ENCODE measurements around the gene ZNF467.

Gene ZNF467

DNA sequence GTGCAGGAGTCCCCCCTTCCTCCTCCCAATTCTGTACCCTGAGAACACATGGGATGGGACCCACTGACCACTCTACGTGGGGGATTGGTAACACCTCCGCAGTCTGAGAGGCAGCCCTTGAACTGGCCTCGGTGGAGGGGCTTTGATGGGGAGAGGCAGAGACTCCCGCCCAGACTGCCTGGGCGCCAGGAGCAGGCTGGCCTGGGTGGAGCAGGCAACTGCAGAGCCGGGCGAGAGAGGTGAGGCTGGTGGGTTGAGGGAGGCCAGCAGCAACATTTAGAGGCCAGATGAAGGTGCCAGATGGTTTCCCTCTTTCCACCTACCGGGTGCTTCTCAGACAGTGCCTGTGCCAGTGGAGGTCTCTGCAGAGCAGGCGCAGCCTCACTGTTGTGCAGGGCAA, 30.7 kb upstream of the ZNF467 start:
- no peak for DNase-seq

DNA sequence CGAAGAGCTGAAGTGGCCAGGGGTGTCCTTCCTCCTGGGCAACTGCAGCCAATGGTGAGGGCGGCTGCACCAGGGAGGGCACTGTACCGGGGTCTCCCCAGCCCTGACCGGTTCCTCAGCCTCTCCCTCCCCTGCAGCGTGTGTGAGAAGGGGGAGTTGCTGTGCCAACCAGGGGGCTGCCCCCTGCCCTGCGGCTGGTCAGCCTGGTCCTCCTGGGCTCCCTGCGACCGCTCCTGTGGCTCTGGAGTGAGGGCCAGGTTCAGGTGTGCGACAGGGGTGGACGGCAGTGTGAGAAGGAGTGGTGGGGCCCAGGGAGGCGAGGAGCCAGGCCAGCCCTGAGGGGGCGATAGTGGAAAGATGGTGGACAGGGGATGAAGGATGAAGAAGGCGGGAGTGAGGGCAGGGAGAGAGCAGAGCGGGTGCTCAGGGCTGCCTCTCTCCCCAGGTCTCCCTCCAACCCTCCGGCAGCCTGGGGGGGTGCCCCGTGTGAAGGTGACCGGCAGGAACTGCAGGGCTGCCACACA, 30.2 kb upstream of the ZNF467 start:
- DNase-seq: no peak

DNA sequence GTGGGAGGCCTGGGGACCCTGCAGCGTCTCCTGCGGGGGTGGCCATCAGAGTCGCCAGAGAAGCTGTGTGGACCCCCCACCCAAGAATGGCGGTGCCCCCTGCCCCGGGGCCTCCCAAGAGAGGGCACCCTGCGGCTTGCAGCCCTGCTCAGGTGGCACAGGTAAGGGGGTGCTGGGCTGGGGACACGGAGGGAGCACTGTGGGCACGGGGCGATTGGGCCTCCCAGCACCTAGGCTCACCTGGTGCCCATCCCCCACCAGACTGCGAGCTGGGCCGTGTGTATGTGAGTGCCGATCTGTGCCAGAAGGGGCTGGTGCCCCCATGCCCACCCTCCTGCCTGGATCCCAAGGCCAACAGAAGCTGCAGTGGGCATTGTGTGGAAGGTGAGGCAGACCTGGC, 29.6 kb upstream of the ZNF467 start:
- no peak for DNase-seq

DNA sequence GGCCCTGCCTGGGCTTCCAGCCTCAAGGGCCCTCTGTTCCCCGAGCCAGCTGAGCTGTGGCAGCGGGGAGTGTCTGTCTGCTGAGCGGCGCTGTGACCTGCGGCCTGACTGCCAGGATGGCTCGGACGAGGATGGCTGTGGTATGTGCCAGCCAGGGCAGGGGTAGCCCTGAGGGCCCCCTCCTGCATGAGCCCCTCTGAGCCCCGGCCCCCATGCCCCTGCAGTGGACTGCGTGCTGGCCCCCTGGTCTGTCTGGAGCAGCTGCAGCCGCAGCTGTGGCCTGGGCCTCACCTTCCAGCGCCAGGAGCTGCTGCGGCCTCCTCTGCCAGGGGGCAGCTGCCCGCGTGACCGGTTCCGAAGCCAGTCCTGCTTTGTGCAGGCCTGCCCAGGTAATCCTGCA, 28.4 kb upstream of the ZNF467 start:
- no peak for DNase-seq

DNA sequence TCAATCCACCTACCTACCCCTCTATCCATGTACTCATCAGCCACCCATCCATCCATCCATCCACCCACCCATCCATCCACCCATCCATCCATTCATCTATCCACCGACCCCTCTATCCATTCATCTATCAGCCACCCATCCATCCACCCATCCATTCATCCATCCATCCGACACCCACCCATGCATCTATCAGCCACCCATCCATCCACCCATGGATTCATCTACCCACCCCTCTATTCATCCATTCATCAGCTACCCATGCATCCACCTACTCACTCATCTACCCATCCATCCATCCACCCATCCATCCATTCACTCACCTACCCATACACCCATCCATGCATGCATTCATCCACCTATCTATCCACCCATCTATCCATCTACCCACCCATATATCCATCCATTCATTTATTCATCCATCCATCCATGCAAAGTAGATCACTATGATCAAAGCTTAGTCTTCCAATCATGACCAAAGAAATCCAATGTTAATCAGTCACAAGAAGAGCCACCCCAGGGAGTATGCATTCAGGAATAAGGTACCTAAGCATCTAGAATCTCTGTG, 27.7 kb upstream of the ZNF467 start:
- no peak for DNase-seq

DNA sequence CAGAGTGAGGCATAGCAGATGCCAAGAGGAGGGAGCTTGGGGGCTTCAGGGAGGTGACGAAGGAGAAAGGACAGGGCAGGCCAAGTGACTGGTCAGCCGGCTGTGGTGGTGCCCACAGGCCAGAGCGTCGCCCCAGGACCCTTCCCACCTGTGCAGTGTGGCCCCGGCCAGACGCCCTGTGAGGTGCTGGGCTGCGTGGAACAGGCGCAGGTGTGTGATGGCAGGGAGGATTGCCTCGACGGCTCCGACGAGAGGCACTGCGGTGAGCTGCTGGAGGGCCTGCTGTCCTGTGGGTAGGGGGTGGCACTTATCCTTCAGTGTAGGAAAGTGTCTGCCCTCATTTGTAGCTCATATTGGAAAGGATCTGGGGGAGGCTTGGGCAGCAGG, 26.8 kb upstream of the ZNF467 start:
- no peak for DNase-seq

DNA sequence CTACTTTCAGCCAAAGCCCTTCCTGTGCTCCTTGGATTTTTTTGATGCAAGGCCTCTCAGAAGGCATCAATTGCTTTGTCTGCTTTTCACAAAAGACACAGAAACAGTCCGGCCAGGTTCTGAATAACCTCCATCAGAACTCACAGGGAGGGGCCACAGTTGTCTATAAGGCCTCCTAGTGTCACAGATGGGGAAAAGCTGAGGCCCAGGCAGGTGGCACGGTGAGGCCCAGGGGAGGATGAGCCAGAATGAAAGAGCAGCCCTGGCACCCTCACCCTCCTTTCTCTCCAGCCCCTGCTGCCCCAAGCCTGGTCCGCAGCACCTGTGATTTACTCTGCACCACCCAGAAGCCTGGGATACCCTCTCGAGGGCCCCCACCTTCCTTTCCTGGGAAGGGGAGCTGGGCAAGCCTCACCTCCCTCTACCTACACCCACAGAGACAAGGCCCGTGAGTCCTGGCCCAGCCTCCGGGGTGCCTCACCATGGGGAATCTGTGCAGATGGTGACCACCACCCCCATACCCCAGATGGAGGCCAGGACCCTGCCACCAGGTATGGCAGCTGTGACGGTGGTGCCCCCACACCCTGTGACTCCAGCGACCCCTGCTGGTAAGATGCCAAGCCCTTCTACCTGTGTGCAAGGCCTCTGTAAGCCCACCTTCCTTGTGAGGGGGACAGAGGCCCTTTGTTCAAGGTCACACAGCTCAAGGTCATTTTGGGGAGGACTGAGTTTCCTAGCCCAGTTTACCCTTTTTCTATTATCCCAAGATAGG, 26.2 kb upstream of the ZNF467 start:
- peak; percentile 54 for DNase-seq

DNA sequence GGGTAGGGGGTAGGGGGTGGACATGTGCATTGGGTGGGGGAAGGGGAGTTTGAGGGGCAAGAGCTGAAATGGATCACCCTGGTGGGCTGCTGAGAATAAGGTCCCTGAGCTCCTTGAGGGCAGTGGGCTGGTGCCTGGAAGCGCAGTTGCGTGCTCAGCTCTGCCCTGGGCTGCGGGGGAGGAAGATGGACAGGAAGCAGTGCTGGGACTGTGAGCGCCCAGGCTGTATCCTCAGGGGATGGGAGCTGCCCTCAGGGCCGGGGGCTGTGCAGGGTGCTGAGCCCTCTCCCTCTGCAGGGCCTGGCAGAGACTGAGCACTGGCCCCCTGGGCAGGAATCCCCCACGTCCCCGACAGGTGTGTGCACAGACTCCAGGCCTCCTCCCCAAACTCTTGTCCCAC, 24.4 kb upstream of the ZNF467 start:
- DNase-seq: no peak

DNA sequence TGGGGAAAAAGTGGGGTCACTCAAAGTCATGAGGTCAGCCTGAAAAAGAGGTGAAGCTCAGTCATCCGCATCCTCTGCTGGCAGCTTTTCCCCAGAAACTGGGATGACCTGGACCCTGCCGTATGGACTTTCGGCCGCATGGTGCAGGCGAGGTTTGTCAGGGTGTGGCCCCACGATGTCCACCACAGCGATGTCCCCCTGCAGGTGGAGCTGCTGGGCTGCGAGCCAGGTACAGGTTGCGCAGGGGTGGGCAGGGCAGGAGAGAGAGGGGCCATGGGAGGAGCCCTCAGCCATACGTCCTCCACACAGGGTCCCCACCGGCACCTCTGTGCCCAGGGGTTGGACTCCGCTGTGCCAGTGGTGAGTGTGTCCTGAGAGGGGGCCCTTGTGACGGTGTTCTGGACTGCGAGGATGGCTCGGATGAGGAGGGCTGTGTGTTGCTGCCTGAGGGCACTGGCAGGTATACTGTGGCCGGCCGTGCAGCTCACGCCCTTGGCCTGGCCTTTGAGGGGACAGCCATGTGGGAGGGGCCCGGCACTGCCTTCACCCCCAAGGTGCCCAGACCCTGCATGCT, 23.0 kb upstream of the ZNF467 start:
- DNase-seq: no peak

DNA sequence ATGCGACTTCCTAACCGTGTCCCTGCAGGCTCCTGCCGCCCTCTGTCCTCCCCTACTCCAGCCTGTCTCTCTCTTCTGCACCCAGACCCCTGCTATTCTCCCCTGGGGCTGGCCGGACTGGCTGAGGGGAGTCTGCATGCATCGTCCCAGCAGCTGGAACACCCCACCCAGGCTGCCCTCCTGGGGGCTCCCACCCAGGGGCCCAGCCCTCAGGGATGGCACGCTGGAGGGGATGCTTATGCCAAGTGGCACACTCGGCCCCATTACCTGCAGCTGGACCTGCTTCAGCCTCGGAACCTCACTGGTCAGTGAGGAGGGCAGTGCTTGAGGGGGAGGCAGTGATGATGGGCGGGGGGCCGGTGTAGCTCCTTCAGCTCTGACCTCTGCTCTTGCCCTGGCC, 21.7 kb upstream of the ZNF467 start:
- DNase-seq: no peak

DNA sequence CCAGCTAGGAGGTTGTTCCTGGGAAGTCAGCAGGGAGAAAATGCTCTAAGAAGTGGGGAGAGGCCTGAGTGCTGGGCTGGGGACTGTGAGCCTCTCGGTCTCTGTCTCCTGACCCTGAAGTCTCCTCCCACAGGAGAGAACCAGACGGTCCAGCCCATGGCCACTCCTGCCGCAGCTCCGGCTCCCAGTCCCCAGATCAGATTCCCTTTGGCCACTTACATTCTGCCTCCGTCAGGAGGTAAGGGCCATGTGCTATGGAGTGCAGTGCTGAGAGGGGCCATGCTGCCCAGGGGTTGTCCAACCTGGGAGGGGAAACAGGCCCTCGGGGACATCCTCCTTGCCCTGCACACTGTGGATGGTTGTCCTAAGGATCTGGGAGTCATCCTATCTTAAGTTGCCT, 21.3 kb upstream of the ZNF467 start:
- no peak for DNase-seq

DNA sequence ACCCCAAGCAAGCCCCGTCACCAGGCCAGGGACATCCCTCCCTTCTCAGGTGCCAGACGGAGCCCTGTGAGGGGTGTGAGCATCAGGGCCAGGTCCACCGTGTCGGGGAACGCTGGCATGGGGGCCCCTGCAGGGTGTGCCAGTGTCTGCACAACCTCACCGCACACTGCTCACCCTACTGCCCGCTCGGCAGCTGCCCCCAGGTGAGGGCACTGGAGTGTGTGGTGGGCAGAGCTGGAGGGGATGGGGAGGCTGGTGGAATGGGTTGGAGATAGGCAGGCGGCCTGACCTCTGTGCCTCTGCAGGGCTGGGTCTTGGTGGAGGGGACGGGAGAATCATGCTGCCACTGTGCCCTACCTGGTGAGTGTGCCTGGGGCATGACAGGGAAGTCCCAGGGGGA, 19.9 kb upstream of the ZNF467 start:
- no peak for DNase-seq

DNA sequence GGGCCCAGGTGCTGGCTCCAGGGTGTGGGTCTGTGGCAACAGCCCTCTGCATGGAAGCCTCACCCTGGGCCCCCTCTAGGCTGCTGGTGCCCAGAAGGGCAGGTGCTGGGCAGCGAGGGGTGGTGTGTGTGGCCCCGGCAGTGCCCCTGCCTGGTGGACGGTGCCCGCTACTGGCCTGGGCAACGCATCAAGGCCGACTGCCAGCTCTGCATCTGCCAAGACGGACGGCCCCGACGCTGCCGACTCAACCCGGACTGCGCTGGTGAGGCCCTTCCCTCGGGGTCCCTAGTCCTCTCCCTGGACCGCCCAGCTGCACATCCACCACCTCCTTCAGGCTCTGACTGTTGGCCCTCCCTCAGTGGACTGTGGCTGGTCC, 18.8 kb upstream of the ZNF467 start:
- no peak for DNase-seq

DNA sequence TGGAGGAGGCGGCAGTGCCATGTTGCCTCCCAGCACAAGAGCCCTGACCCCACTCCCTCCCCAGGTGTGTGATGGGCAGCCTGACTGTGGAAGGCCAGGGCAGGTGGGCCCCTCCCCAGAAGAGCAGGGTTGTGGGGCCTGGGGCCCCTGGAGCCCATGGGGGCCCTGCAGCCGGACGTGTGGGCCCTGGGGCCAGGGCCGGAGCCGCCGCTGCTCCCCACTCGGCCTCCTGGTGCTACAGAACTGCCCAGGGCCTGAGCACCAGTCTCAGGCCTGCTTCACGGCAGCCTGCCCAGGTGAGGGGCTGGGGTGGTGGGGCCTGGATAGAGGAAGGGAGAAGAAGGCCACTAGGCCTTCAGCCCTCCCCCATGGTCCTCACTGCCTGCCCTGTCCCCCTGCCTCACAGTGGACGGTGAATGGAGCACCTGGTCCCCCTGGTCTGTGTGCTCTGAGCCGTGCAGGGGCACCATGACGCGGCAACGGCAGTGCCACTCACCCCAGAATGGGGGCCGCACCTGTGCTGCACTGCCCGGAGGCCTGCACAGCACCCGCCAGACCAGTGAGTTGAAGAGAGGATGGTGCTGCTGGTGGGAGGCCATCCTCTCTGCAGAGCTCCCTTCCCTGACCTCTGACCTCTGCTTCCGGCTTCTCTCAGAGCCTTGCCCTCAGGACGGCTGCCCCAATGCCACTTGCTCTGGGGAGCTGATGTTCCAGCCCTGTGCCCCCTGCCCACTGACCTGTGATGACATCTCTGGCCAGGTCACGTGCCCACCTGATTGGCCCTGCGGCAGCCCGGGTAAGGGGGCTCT, 18.2 kb upstream of the ZNF467 start:
- no peak for DNase-seq

DNA sequence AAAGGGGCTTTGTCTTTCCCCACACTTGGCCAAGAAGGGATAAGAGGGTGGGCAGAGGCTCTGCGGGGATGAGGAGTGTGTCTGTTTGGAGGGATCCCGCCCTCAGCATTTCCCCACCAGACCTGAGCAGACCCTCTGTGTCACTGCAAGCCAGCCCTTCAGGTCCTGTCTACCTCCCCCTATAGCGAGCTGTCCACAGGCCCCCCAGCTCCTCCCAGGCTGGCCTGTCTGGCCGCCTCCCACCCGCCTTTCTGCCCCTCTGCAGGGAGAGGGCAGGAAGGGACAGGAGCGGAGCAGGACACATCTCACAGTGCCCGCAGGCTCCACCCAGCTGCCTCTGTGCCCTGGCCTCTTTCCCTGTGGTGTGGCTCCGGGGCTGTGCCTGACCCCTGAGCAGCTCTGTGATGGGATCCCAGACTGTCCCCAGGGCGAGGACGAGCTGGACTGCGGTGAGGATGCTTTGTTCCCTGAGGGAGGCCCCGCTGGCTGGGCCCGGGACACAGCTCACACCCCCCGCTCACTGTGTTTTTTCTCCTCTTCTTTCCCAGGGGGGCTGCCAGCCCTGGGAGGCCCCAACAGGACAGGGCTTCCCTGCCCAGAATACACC, 17.5 kb upstream of the ZNF467 start:
- DNase-seq: no peak

DNA sequence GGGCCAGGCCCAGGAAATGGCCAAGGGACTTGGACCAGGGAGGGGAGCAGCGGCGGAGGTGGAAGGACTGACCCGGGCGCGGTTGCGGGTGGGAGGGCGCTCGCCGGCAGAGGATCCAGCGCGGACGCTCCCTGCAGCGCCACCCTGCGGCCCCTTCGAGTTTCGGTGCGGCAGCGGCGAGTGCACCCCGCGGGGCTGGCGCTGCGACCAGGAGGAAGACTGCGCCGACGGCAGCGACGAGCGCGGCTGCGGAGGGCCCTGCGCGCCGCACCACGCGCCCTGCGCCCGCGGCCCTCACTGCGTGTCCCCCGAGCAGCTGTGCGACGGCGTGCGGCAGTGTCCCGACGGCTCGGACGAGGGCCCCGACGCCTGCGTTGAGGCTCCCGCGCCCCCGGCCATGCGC, 16.8 kb upstream of the ZNF467 start:
- DNase-seq: peak; percentile 23

DNA sequence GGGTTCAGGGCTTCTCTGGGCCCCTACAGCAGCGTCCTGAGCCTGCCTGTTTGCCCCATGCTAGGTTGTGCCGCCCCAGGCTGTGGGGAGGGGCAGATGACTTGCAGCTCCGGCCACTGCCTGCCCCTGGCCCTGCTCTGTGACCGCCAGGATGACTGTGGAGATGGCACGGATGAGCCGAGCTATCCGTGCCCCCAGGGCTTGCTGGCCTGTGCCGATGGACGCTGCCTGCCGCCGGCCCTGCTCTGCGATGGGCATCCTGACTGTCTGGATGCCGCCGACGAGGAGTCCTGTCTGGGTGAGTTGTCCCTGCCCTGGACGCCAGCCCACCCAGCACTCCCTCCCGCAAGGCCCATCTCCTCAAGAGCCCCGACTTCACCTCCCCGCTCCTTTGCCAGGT, 15.7 kb upstream of the ZNF467 start:
- no peak for DNase-seq

DNA sequence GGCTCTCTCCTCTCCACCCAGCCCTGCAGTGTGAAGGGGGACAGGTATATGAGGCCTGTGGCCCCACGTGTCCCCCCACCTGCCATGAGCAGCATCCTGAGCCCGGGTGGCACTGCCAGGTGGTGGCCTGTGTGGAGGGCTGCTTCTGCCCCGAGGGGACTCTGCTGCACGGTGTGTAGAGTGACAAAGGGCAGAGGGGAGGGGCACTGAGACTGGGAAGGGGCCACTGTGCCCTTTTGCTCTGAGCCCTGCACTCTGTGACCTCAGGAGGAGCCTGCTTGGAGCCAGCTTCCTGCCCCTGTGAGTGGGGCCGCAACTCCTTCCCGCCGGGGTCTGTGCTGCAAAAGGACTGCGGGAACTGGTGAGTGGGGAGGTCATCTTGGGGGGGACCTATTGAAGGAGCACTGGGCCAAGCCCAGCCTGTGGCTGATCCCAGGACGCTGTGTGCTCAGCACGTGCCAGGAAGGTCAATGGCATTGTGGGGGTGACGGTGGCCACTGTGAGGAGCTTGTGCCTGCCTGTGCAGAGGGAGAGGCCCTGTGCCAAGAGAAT, 15.0 kb upstream of the ZNF467 start:
- DNase-seq: no peak

DNA sequence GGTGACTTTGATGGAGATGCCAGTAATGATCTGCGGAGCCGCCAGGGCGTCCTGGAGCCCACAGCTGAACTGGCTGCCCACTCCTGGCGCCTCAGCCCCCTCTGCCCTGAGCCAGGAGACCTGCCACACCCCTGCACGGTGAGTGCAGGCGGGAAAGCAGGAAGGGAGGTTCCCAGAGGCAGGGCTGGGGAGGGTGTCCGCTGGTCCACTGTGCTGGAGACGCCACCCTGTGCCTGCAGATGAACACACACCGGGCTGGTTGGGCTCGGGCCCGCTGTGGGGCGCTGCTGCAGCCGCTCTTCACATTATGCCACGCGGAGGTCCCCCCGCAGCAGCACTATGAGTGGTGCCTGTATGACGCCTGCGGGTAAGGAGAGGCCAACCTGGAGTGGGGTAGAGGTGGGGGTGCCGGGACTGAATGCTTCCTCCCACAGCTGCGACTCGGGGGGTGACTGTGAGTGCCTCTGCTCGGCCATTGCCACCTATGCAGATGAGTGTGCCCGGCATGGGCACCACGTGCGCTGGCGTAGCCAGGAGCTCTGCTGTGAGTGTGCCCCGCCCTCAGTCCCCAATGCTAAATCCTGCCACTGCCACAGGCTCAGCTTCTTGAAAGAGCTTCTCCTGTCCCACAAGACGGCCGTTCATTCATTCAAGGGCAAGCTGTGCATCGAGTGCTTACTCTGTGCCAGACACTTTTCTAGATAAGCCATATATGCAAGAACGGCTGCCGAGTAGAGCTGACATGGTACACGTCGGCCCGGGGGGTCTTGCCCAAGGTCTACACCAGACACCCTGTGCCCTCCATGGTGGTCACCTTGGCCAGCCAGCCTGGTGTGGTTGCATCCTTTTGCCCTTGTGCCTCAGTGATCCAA, 14.3 kb upstream of the ZNF467 start:
- DNase-seq: no peak

DNA sequence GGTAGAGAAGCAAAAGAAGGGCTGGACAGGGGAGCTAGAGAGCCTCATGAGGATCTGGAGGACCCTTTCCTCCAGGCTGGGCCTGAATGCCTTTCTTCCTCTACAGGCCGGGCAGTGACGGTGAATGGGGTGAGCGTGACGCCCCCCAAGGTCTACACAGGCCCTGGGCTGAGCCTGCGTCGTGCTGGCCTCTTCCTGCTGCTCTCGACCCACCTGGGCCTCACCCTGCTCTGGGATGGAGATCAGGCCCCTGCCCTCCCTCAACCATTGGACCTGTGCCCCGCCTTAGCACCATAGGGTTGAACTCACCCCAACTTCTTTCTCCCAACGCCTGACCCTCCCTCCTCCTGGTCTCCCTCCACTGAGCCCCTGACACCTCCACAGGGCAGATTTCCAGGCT, 12.6 kb upstream of the ZNF467 start:
- DNase-seq: no peak

DNA sequence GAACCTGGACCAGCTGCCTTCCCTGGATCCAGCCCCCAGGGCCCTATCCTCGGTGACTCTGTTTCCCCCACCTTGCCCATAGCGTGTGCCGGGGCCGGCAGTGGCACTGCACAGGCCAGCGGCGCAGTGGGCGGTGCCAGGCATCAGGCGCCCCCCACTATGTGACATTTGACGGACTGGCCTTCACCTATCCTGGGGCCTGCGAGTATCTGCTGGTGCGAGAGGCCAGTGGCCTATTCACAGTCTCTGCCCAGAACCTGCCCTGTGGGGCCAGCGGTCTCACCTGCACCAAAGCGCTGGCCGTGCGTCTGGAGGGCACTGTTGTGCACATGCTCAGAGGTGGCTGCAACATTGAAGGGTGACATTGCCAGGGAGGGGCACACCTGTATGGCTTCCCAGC, 12.0 kb upstream of the ZNF467 start:
- DNase-seq: no peak

DNA sequence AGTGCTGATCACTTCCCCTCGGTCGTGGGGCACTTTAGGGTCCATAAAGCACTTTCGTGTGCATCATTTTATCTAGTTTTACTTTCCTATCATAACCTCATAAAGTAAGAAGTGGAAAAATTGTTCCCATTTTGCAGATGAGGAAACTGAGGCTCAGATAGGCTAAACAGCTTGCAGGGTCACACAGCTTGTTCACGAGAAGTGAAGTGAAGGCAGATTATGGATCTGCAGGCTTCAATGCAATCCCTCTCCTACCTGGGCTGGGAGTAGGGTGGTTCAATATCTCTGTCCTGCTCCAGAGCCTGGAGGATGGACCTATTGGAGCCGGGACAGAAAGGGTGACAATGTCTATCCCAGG, 10.8 kb upstream of the ZNF467 start:
- DNase-seq: no peak
